ENCODE measurements around the gene TANGO2.

The TANGO2 gene

DNA sequence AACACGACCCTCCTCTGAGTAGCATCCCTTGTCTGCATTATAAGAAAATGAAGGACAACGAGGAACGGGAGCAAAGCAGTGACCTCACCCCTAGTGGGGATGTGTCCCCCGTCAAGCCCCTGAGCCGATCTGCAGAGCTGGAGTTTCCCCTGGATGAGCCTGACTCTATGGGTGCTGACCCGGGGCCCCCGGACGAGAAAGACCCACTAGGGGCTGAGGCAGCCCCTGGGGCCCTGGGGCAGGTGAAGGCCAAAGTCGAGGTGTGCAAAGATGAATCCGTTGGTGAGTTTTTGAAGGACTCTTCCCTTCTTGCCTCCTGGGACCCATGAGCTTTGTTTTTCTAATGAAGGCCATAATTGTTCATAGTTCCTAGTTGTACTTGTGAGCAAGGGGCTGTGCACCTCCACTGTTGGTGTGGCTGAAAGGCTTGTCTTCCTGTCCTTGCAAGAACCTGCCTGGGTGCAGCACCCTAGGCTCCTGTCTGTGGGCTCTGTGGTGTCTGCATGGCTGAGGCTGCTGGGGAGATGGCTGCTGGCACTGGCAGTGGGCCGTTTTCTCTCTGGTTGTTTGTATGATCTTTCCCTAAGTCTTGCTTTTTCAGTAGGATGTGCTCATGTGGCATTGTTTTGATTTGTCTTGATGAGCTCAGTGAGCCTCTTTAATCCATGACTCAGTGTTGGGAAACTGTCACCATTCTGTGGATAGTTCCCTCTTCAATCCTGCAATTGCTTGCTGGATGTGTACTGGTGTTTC, 69.2 kb downstream of the TANGO2 start:
- Histone ChIP-seq H3K27me3 (no peaks in the 10 kb centered on the region), H3K9me3 (no peaks in the 10 kb centered on the region), H3K36me3 (peaks cover 98% of the 10 kb centered on the region), H3K4me1 (no peaks in the 10 kb centered on the region), H3K4me3 (ENCODE audit: low read depth, low read length) (no peak overlapping the region)
- TF ChIP-seq, protein P1, sequence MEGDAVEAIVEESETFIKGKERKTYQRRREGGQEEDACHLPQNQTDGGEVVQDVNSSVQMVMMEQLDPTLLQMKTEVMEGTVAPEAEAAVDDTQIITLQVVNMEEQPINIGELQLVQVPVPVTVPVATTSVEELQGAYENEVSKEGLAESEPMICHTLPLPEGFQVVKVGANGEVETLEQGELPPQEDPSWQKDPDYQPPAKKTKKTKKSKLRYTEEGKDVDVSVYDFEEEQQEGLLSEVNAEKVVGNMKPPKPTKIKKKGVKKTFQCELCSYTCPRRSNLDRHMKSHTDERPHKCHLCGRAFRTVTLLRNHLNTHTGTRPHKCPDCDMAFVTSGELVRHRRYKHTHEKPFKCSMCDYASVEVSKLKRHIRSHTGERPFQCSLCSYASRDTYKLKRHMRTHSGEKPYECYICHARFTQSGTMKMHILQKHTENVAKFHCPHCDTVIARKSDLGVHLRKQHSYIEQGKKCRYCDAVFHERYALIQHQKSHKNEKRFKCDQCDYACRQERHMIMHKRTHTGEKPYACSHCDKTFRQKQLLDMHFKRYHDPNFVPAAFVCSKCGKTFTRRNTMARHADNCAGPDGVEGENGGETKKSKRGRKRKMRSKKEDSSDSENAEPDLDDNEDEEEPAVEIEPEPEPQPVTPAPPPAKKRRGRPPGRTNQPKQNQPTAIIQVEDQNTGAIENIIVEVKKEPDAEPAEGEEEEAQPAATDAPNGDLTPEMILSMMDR (IDR thresholded peaks at IDR 0.05; ENCODE audit: low read depth, low read length), result no peak
- no peak for DNase-seq

DNA sequence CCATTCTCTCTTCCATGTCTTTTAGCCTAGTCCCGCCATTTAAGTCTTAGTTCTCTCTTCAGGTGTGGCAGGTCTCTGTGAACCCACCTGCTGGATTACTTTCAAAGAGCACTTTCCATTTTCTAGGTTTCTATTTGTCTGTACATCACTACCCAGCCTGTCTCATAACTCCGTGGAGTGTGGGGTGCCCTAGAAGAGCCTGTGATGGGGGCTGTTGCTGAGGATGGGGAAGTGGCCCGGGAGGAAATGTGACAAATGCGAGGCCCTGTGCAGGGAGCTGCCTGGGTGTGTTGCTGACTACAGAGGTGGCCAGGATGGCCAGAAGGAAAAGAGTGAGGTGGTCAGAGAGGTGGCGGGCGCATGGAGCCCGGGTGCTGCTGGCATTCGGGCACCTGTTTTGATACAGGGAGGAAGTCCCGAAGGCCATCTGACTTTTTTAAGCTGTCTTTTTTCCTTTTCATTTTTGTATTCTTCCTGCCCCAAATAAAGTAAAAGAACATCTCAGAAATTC, 69.9 kb downstream of the TANGO2 start:
- Histone ChIP-seq H3K4me3 (ENCODE audit: low read depth, low read length) (no peak overlapping the region), H3K27me3 (no peaks in the 10 kb centered on the region), H3K4me1 (no peaks in the 10 kb centered on the region), H3K36me3 (peaks cover 100% of the 10 kb centered on the region), H3K9me3 (no peaks in the 10 kb centered on the region)
- no peak for DNase-seq
- TF ChIP-seq, protein P1 (IDR thresholded peaks at IDR 0.05; ENCODE audit: low read depth, low read length), result no peak

DNA sequence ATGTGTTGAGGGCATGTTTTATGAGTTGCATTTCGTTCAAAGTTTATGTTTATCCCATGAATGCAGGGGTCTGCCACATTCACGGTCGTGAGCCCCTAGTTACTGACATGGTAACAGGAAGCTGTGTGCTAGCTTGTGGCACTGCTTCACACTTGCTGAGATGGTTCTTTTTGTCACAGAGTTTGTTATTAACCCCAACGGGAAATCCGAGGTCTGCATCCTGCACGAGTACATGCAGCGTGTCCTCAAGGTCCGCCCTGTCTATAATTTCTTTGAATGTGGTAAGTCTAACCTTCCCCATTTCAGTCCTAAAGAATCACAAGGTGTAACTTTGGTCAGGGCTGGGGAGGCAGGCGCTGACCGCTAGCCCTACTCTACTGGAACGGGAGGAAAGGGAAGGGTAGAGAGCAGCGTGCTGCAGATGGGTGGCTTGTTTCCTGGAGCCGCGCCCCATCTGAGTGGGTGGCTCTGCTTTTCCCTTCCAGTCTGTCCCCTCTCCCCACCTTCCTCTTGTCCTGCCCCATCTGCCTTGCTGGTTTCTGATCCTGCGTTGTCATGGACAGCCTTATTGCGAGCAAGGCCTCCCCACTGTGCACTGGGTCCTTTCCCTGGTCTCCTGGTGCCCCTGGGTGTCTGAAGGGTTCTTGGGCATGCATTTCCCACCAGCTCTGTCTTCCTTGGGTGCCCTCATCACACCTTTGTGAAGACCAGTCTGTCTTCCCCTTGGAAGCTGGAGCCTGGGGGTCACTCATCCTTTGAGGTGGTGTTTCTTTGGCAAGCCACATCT, 71.0 kb downstream of the TANGO2 start:
- DNase-seq, result no peak
- Histone ChIP-seq H3K4me1 (no peaks in the 10 kb centered on the region), H3K4me3 (ENCODE audit: low read depth, low read length) (no peak overlapping the region), H3K27me3 (no peaks in the 10 kb centered on the region), H3K9me3 (no peaks in the 10 kb centered on the region), H3K36me3 (peaks cover 100% of the 10 kb centered on the region)
- TF ChIP-seq, protein P1 (IDR thresholded peaks at IDR 0.05; ENCODE audit: low read depth, low read length), result no peak

DNA sequence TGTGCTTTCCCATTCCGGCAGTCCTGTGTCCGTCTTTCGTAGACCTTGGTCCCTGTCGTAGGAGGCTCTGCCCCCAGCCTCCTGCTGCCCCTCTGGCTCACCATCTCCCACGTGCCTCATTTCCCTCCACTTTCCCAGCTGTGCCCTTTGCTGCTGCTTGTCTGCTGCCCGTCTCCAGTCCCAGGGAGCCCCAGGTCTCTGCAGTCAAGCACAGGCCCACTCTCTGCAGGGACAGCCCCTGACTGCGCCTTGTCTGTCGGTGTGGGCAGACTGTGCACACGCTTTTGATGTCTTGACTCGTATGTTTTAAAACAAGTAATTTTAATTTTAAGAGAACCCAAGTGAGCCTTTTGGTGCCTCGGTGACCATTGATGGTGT, 71.6 kb downstream of the TANGO2 start:
- H3K4me1 ChIP-seq, result no peaks in the 10 kb centered on the region
- H3K36me3 ChIP-seq, result peaks cover 100% of the 10 kb centered on the region
- no peak for DNase-seq

DNA sequence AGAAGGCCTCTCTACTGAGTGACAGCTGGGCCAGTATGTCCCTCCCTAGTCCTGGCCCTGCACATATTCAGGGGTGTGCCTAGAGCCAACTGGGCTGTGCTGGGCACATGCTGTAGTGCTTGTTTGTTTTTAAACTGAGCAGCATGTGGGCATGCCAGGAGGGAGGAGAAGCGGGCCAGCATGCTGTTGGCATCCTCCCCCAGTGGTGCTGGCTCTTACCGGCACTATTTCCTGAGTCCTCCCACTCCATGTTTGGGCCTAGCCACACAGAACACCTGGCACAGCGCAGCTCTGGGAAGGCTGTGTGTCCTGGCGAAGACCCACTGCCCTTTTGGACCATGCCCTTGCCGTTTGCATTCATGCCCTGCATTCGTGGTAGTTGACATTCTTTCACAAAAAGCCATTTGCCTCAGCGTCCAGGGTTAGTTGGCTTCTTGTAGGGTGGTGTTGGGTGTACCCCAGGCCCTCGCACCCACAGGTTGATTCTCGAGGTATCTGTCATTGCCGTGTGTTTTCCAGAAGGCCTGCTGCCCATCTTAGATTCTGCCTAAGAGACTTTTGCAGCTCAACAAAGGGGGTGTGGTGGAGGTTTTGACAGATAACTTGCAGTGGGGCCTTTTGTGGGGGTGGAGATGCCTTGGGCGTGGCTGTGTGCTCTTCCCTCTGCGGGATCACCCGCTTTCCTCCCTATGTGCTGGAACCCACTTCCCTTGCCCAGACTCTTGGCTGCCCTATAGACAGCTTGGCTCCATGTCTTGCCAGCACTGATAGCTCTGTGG, 72.7 kb downstream of the TANGO2 start:
- DNase-seq, result no peak
- Histone ChIP-seq H3K27me3 (no peaks in the 10 kb centered on the region), H3K4me1 (no peaks in the 10 kb centered on the region), H3K9me3 (no peaks in the 10 kb centered on the region), H3K4me3 (ENCODE audit: low read depth, low read length) (no peak overlapping the region), H3K36me3 (peaks cover 100% of the 10 kb centered on the region)
- TF ChIP-seq, protein P1 (IDR thresholded peaks at IDR 0.05; ENCODE audit: low read depth, low read length), result no peak

More for the DNA sequence above, 71.6 kb downstream of the TANGO2 start:
- H3K4me3 ChIP-seq (ENCODE audit: low read depth, low read length), result no peak overlapping the region
- no peaks in the 10 kb centered on the region for H3K27me3 ChIP-seq
- TF ChIP-seq, protein P1 (IDR thresholded peaks at IDR 0.05; ENCODE audit: low read depth, low read length), result no peak
- H3K9me3 ChIP-seq, result no peaks in the 10 kb centered on the region
